Measurements from ENCODE around the gene C14orf39.

DNA sequence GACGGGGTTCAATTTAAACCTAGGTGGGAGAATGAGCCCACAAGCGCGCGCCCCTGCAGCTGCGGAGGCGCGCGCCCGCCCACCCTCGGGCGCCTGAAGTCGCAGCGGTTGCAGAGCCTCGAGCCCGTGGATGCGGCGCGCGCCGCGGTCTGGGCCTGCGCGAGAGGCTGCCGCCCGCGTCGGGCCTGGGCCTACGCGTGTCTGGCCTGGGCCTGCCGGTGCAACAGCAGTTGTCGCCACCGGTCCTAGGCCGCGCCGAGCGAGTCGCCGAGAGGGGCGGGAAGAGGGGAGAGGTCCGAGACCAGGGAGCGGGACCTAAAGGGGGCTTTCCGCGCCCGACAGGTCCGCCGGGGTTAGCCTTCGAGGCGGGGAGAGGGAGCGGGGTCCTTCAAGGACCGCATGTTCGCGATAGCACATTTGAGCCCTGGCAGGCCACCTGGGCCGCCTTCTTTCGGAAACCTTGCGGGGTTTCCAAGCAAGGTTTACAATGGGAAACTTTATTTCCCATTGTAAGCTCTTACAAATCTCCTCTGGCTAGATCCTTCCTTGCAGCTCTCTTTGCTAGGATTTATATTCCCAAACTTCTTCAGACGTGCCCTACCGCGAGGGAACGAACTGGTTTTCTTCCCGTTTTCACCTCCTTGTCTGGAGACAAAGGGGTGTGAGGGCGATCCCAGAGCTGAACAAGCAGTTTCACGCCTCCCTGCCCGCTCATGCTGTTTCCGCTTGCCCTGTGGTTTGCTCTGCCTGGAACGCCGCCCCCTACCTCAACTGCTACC, 29.8 kb upstream of the C14orf39 start:
- TF ChIP-seq, protein P1, sequence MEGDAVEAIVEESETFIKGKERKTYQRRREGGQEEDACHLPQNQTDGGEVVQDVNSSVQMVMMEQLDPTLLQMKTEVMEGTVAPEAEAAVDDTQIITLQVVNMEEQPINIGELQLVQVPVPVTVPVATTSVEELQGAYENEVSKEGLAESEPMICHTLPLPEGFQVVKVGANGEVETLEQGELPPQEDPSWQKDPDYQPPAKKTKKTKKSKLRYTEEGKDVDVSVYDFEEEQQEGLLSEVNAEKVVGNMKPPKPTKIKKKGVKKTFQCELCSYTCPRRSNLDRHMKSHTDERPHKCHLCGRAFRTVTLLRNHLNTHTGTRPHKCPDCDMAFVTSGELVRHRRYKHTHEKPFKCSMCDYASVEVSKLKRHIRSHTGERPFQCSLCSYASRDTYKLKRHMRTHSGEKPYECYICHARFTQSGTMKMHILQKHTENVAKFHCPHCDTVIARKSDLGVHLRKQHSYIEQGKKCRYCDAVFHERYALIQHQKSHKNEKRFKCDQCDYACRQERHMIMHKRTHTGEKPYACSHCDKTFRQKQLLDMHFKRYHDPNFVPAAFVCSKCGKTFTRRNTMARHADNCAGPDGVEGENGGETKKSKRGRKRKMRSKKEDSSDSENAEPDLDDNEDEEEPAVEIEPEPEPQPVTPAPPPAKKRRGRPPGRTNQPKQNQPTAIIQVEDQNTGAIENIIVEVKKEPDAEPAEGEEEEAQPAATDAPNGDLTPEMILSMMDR (IDR thresholded peaks at IDR 0.05), result no peak
- TF ChIP-seq, protein P2, sequence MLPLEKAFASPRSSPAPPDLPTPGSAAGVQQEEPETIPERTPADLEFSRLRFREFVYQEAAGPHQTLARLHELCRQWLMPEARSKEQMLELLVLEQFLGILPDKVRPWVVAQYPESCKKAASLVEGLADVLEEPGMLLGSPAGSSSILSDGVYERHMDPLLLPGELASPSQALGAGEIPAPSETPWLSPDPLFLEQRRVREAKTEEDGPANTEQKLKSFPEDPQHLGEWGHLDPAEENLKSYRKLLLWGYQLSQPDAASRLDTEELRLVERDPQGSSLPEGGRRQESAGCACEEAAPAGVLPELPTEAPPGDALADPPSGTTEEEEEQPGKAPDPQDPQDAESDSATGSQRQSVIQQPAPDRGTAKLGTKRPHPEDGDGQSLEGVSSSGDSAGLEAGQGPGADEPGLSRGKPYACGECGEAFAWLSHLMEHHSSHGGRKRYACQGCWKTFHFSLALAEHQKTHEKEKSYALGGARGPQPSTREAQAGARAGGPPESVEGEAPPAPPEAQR (CRISPR knock-in tag; IDR thresholded peaks at IDR 0.05), result no peak
- TF ChIP-seq, protein P3, sequence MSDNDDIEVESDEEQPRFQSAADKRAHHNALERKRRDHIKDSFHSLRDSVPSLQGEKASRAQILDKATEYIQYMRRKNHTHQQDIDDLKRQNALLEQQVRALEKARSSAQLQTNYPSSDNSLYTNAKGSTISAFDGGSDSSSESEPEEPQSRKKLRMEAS (CRISPR knock-in tag; IDR thresholded peaks at IDR 0.05), result peak; percentile 24; the same call in 1 of the 2 replicates
- TF ChIP-seq, protein P4, sequence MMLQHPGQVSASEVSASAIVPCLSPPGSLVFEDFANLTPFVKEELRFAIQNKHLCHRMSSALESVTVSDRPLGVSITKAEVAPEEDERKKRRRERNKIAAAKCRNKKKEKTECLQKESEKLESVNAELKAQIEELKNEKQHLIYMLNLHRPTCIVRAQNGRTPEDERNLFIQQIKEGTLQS (CRISPR knock-in tag; conservative IDR thresholded peaks at IDR 0.05), result no peak
- no peak for TF ChIP-seq TCF7 (CRISPR knock-in tag; IDR thresholded peaks at IDR 0.05; ENCODE audit: low read depth)
- no peak for TF ChIP-seq ZNF121 (CRISPR knock-in tag; IDR thresholded peaks at IDR 0.05)
- TF ChIP-seq GABPB1 (CRISPR knock-in tag; IDR thresholded peaks at IDR 0.05), result no peak
- TF ChIP-seq, protein P5, sequence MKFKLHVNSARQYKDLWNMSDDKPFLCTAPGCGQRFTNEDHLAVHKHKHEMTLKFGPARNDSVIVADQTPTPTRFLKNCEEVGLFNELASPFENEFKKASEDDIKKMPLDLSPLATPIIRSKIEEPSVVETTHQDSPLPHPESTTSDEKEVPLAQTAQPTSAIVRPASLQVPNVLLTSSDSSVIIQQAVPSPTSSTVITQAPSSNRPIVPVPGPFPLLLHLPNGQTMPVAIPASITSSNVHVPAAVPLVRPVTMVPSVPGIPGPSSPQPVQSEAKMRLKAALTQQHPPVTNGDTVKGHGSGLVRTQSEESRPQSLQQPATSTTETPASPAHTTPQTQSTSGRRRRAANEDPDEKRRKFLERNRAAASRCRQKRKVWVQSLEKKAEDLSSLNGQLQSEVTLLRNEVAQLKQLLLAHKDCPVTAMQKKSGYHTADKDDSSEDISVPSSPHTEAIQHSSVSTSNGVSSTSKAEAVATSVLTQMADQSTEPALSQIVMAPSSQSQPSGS (CRISPR knock-in tag; IDR thresholded peaks at IDR 0.05; ENCODE audit: borderline replicate concordance, low read depth), result no peak
- TF ChIP-seq FOXP1 (CRISPR knock-in tag; IDR thresholded peaks at IDR 0.05; ENCODE audit: borderline replicate concordance), result peak; percentile 68; the same call in 1 of the 2 replicates
- TF ChIP-seq SP1 (CRISPR knock-in tag; conservative IDR thresholded peaks at IDR 0.05), result no peak
- no peak for TF ChIP-seq FOXJ3 (CRISPR knock-in tag; IDR thresholded peaks at IDR 0.05; ENCODE audit: borderline replicate concordance)
- TF ChIP-seq PRRX2 (CRISPR knock-in tag; IDR thresholded peaks at IDR 0.05), result no peak
- TF ChIP-seq, protein P6, sequence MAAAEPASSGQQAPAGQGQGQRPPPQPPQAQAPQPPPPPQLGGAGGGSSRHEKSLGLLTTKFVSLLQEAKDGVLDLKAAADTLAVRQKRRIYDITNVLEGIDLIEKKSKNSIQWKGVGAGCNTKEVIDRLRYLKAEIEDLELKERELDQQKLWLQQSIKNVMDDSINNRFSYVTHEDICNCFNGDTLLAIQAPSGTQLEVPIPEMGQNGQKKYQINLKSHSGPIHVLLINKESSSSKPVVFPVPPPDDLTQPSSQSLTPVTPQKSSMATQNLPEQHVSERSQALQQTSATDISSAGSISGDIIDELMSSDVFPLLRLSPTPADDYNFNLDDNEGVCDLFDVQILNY (CRISPR knock-in tag; IDR thresholded peaks at IDR 0.05), result peak; percentile 64

Data from WTC11 (cell line).